ENCODE results near the gene DAD1.
A peak's percentile ranks its signal among the peaks of the same experiment; 100 is the strongest.

Gene DAD1

GRCh38 chr14:22536853-22537338 is 52.1 kb downstream of the DAD1 start:
- DNase-seq (ENCODE audit: low read depth in 2 of 2): peak in 1 of 2 donors; percentile 73

- DNase-seq (ENCODE audit: low read depth in 2 of 2): no peak
Measured at GRCh38 chr14:22535916-22536315, 53.1 kb downstream of the DAD1 start.

GRCh38 chr14:22535126-22535525 is 53.9 kb downstream of the DAD1 start:
- no peak for DNase-seq (ENCODE audit: low read depth in 2 of 2)

- DNase-seq (ENCODE audit: low read depth in 2 of 2): no peak
Measured at GRCh38 chr14:22534547-22534946, 54.5 kb downstream of the DAD1 start.

GRCh38 chr14:22533739-22534359 is 55.2 kb downstream of the DAD1 start:
- no peak for DNase-seq (ENCODE audit: low read depth in 2 of 2)

GRCh38 chr14:22533057-22533704 is 55.8 kb downstream of the DAD1 start:
- no peak for DNase-seq (ENCODE audit: low read depth in 2 of 2)

- no peak for DNase-seq (ENCODE audit: low read depth in 2 of 2)
Measured at GRCh38 chr14:22532345-22533056, 56.5 kb downstream of the DAD1 start.

- DNase-seq (ENCODE audit: low read depth in 2 of 2): no peak
Measured at GRCh38 chr14:22531451-22532344, 57.3 kb downstream of the DAD1 start.

- DNase-seq (ENCODE audit: low read depth in 2 of 2): no peak
Measured at GRCh38 chr14:22530127-22530526, 58.9 kb downstream of the DAD1 start.

- DNase-seq (ENCODE audit: low read depth in 2 of 2): no peak
Measured at GRCh38 chr14:22526744-22527143, 62.3 kb downstream of the DAD1 start.

GRCh38 chr14:22526218-22526617 is 62.8 kb downstream of the DAD1 start:
- DNase-seq (ENCODE audit: low read depth in 2 of 2): no peak

GRCh38 chr14:22524784-22525161 is 64.3 kb downstream of the DAD1 start:
- DNase-seq (ENCODE audit: low read depth in 2 of 2): no peak

GRCh38 chr14:22524115-22524783 is 64.8 kb downstream of the DAD1 start:
- DNase-seq (ENCODE audit: low read depth in 2 of 2): no peak

GRCh38 chr14:22523283-22523682 is 65.7 kb downstream of the DAD1 start:
- DNase-seq (ENCODE audit: low read depth in 2 of 2): no peak

GRCh38 chr14:22522466-22522957 is 66.5 kb downstream of the DAD1 start:
- no peak for DNase-seq (ENCODE audit: low read depth in 2 of 2)

GRCh38 chr14:22521449-22522239 is 67.4 kb downstream of the DAD1 start:
- DNase-seq (ENCODE audit: low read depth in 2 of 2): no peak

- no peak for DNase-seq (ENCODE audit: low read depth in 2 of 2)
Measured at GRCh38 chr14:22520796-22521195, 68.2 kb downstream of the DAD1 start.

GRCh38 chr14:22519877-22520685 is 68.9 kb downstream of the DAD1 start:
- DNase-seq (ENCODE audit: low read depth in 2 of 2): no peak

- no peak for DNase-seq (ENCODE audit: low read depth in 2 of 2)
Measured at GRCh38 chr14:22518073-22518472, 71.0 kb downstream of the DAD1 start.
